Cardiac fibroblast (primary cell): ENCODE measurements around the gene MLH1.

ENCODE experiments used
- DNase-seq, 2 donors: peaks; one replicate each; pipeline versions ENCODE4 v3.0.0 to v3.0.0-alpha.2; 2010; ENCODE audit warnings: low read depth in 2 of 2
- H3K4me3 ChIP-seq, 2 donors: replicated peaks in 1 of 2; 1 replicate in 1 of 2; 2 replicates in 1 of 2; pipeline ENCODE4 v1.5.1; 2011; ENCODE audit warnings: low read depth in 2 of 2, low read length in 2 of 2, mild to moderate bottlenecking in 2 of 2, moderate library complexity in 1 of 2
- TF ChIP-seq, protein P1 (sequence below): IDR thresholded peaks from one replicate; pipeline ENCODE4 v1.5.1; 2011; ENCODE audit warnings: low read depth, mild to moderate bottlenecking, low read length, inconsistent platforms

Gene MLH1

DNA sequence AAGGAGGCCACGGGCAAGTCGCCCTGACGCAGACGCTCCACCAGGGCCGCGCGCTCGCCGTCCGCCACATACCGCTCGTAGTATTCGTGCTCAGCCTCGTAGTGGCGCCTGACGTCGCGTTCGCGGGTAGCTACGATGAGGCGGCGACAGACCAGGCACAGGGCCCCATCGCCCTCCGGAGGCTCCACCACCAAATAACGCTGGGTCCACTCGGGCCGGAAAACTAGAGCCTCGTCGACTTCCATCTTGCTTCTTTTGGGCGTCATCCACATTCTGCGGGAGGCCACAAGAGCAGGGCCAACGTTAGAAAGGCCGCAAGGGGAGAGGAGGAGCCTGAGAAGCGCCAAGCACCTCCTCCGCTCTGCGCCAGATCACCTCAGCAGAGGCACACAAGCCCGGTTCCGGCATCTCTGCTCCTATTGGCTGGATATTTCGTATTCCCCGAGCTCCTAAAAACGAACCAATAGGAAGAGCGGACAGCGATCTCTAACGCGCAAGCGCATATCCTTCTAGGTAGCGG is 452 bp upstream of the MLH1 start, which contains the start of gene EPM2AIP1:
EPM2AIP1 (minus strand) TSS at position 326 of the 520 bp plus-strand sequence; CDS start at position 272, 54 bp downstream.
- DNase-seq = no peak

GRCh38 chr3:37014620-37015019 is 21.3 kb downstream of the MLH1 start:
- DNase-seq = no peak
- TF ChIP-seq, protein P1, sequence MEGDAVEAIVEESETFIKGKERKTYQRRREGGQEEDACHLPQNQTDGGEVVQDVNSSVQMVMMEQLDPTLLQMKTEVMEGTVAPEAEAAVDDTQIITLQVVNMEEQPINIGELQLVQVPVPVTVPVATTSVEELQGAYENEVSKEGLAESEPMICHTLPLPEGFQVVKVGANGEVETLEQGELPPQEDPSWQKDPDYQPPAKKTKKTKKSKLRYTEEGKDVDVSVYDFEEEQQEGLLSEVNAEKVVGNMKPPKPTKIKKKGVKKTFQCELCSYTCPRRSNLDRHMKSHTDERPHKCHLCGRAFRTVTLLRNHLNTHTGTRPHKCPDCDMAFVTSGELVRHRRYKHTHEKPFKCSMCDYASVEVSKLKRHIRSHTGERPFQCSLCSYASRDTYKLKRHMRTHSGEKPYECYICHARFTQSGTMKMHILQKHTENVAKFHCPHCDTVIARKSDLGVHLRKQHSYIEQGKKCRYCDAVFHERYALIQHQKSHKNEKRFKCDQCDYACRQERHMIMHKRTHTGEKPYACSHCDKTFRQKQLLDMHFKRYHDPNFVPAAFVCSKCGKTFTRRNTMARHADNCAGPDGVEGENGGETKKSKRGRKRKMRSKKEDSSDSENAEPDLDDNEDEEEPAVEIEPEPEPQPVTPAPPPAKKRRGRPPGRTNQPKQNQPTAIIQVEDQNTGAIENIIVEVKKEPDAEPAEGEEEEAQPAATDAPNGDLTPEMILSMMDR = no peak
- H3K4me3 ChIP-seq = no peak overlapping the region

More for the DNA sequence above, 452 bp upstream of the MLH1 start, which contains the start of gene EPM2AIP1:
- peak within 1 kb of the TSS; percentile 70 to 78 for H3K4me3 ChIP-seq
- TF ChIP-seq, protein P1 = peak; percentile 23

- DNase-seq = no peak
- no peak overlapping the region for H3K4me3 ChIP-seq
- TF ChIP-seq, protein P1 = no peak
Observed at GRCh38 chr3:37015642-37016041, 22.3 kb downstream of the MLH1 start.

DNA sequence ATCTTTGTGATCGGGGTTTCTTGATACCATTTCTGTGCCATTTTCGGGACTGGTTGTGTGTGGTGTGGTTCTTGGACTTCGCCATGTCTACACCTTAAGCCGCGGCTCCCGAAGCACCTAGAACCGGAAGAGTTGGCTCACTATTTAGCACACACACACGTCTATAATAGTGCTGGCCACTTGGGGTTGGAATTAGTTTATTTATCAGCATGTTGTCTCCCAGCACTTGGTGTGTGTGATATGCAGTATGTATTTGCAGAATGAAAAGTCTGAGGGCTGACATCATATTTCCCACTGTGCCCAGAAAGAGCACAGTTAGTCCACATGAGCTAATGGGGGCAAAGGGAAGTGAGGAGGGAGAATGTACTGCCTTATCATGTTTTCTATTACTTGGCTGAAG is 23.6 kb downstream of the MLH1 start:
- TF ChIP-seq, protein P1 = no peak
- no peak for DNase-seq
- no peak overlapping the region for H3K4me3 ChIP-seq

DNA sequence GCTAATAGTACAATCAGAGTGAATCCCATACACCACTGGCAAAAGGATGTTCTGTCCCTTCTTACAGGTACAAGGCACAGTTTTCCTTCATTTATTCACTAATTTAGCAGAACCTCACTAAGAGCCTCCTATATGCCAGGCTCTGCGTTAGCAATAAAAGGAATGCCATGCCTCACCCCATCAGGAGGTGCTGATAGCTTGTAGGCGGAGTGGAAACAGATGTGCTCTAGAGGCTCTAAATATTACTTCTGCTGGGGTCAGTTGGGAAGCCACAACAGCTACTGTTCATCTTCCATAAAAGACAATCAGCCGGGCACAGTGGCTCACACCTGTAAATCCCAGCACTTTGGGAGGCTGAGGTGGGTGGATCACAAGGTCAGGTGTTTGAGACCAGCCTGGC is 24.4 kb downstream of the MLH1 start:
- TF ChIP-seq, protein P1 = no peak
- no peak for DNase-seq
- H3K4me3 ChIP-seq = no peak overlapping the region

DNA sequence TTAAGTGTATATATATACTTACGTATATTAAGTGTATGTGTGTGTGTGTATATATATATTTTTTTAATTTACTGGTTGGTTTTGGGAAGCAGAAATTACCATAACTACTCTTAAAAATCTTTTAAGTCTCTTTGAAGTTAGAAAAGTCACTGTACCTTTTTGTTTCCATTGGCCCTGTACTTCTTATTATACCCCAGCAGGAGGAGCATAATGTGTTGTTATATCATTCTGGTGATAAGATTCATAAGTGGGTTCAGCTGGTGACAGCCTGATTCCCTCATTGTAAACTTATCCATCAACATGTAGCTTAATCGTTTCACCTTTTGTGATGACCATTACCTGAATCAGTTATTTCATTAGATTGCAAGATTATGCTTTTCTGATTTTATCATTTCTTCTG is 30.8 kb downstream of the MLH1 start:
- no peak overlapping the region for H3K4me3 ChIP-seq
- TF ChIP-seq, protein P1 = peak; percentile 46
- DNase-seq = peak; percentile 25 to 48
